Spleen (tissue), 11 donors: ENCODE measurements around the gene PEPD. TPM values are rescaled to one million over a fixed set of nuclear protein-coding genes. Genes with fewer than 3 reads are reported as not detected.
A peak's percentile ranks its signal among the peaks of the same experiment; 100 is the strongest.
"Not testable (repeated sequence)": the region's sequence is repeated elsewhere in the genome, so short reads cannot be mapped to it uniquely, and the experiment has no call there.

ENCODE experiments used
- DNase-seq: peaks from one replicate; pipeline ENCODE4 v3.0.0-alpha.2; 2020
- H3K27ac ChIP-seq, 8 donors: fragments of 200-600 bp; sonication (generic) in 7 of 8; 1 replicate in 4 of 8; 2 replicates in 4 of 8; pipeline versions ENCODE4 v1.5.0 to v1.8.0; 2016 to 2021; ENCODE audit warnings: inconsistent platforms in 4 of 8, mild to moderate bottlenecking in 4 of 8, moderate library complexity in 1 of 8
- H3K27me3 ChIP-seq, 7 donors: fragments of 200-600 bp; sonication (generic) in 6 of 7; replicated peaks in 1 of 7; 1 replicate in 4 of 7; 2 replicates in 3 of 7; pipeline versions ENCODE4 v1.5.0 to v1.8.0; 2016 to 2021; ENCODE audit warnings: inconsistent platforms in 3 of 7, mild to moderate bottlenecking in 1 of 7
- H3K36me3 ChIP-seq, 6 donors: fragments of 200-600 bp; sonication (generic) in 5 of 6; 1 replicate in 4 of 6; 2 replicates in 2 of 6; pipeline versions ENCODE4 v1.5.0 to v1.8.0; 2016 to 2021; ENCODE audit warnings: inconsistent platforms in 2 of 6
- H3K4me1 ChIP-seq, 6 donors: fragments of 200-600 bp; sonication (generic) in 5 of 6; 1 replicate in 3 of 6; 2 replicates in 3 of 6; pipeline versions ENCODE4 v1.5.0 to v1.8.0; 2016 to 2021; ENCODE audit warnings: inconsistent platforms in 3 of 6
- H3K4me3 ChIP-seq, 8 donors: fragments of 200-600 bp; sonication (generic) in 7 of 8; 1 replicate in 4 of 8; 2 replicates in 4 of 8; pipeline versions ENCODE4 v1.5.0 to v1.8.0; 2016 to 2021; ENCODE audit warnings: inconsistent platforms in 4 of 8, mild to moderate bottlenecking in 4 of 8, moderate library complexity in 2 of 8
- H3K9me3 ChIP-seq, 8 donors: fragments of 200-600 bp; sonication (generic) in 7 of 8; 1 replicate in 4 of 8; 2 replicates in 4 of 8; pipeline versions ENCODE4 v1.5.0 to v1.8.0; 2016 to 2021; ENCODE audit warnings: inconsistent platforms in 4 of 8
- CTCF ChIP-seq, 11 experiments: fragments of 200-600 bp in 7 of 11; fragments of 450-650 bp in 4 of 11; sonication (generic) in 4 of 11; IDR thresholded peaks in 8 of 11; conservative IDR thresholded peaks in 3 of 11; 1 replicate in 7 of 11; 2 replicates in 4 of 11; pipeline versions ENCODE4 v1.4.0 to v1.8.0; 2016 to 2021; ENCODE audit warnings: antibody characterized with exemption in 11 of 11, inconsistent platforms in 4 of 11, mild to moderate bottlenecking in 1 of 11
- POLR2A ChIP-seq, 3 donors: fragments of 450-650 bp; IDR thresholded peaks; one replicate each; pipeline ENCODE4 v1.5.1; 2017; ENCODE audit warnings: antibody characterized with exemption in 3 of 3, mild to moderate bottlenecking in 1 of 3
- POLR2AphosphoS5 ChIP-seq, 3 donors: sonication (generic); formaldehyde crosslinking; IDR thresholded peaks; one replicate each; pipeline ENCODE4 v1.5.1; 2017; ENCODE audit warnings: antibody characterized with exemption in 3 of 3
- WGBS, 5 donors: extraction: QIAGEN DNeasy Blood & Tissue Kit in 3 of 5; methylation state at CpG; one replicate each; pipeline versions ENCODE4 v1.1.5 to v1.1.7; 2013 to 2018; 5-methylcytosine and 5-hydroxymethylcytosine counted together
- intact Hi-C: fragments of 100-400 bp; cut with DNase I; formaldehyde crosslinking; loops from one replicate; pipeline ENCODE4 v1.15.0; 2023; ENCODE audit warnings: low total_unique reads
- polyA plus RNA-seq, 3 donors: library from polyadenylated mRNA; stranded (reverse); fragments of 200-250 nt; gene quantifications; one replicate each; pipeline ENCODE4 v1.2.1, GENCODE V29; 2013
- total RNA-seq, 7 donors: library from RNA; depleted of rRNA in 3 of 7; stranded (reverse); fragments of >200 nt in 3 of 7; fragmentation: NEBNext Ultra II Directional in 4 of 7; extraction: Animal tissue kit (Norgen Biotek cat#: 25700) in 4 of 7; gene quantifications; one replicate each; pipeline versions ENCODE4 v1.1.0 to v1.2.1, GENCODE V29; 2016 to 2021
- donor health status: healthy with polysubstance abuse.
- donor health status: DM: no; HTN: no; CAD: no; lungs with moderate emphysema.
- donor health status: DM: no; HTN: no; CAD: no.
- donor health status: Bipolar disorder and iron deficiency.
- donor health status: healthy.
- donor health status: DM: no; HTN: no; CAD: no.
- donor health status: DM: yes; HTN: yes; CAD: no.

The PEPD gene
- total and polyA plus RNA-seq, 10 donors: 38.4 to 98.3 (median 69.8) TPM

GRCh38 chr19:33556261-33556660 lies 34.7 kb upstream of the PEPD start:
- Histone ChIP-seq H3K9me3 (no peaks in the 10 kb centered on the region), H3K36me3 (no peaks in the 10 kb centered on the region), H3K4me3 (no peak overlapping the region), H3K4me1 (no peaks in the 10 kb centered on the region), H3K27ac (no peak overlapping the region), H3K27me3 (peaks cover 0 to 9% (median 0%) of the 10 kb centered on the region in 7 donors)
- 58 to 85% (median 68%) methylated on average over 2 to 4 of the region's 4 CpGs for WGBS, 5 donors
- intact Hi-C loops: no loop called here
- no peak for TF ChIP-seq CTCF (IDR thresholded peaks at IDR 0.05 in 8 of 11, conservative IDR thresholded peaks at IDR 0.05 in 3 of 11)
- TF ChIP-seq POLR2AphosphoS5 (IDR thresholded peaks at IDR 0.05): no peak
- TF ChIP-seq POLR2A (IDR thresholded peaks at IDR 0.05): no peak
- DNase-seq: no peak

- H3K4me1 ChIP-seq, H3K4me3 ChIP-seq, H3K36me3 ChIP-seq, H3K27me3 ChIP-seq, DNase-seq, H3K27ac ChIP-seq, H3K9me3 ChIP-seq, intact Hi-C loops: not testable (repeated sequence)
- 43 to 61% (median 55%) methylated on average over 4 of the region's 4 CpGs for WGBS, 5 donors
Measured at GRCh38 chr19:33555726-33556125, 34.1 kb upstream of the PEPD start.

- 86 to 89% (median 87%) methylated on average over 7 of the region's 7 CpGs for WGBS, 5 donors
- Histone ChIP-seq H3K27ac (no peak overlapping the region), H3K9me3 (no peaks in the 10 kb centered on the region), H3K4me3 (no peak overlapping the region), H3K4me1 (no peaks in the 10 kb centered on the region), H3K36me3 (no peaks in the 10 kb centered on the region), H3K27me3 (peaks cover 0 to 9% (median 0%) of the 10 kb centered on the region in 7 donors)
- DNase-seq: peak; percentile 48
- intact Hi-C loops: no loop called here
- no peak for TF ChIP-seq POLR2A (IDR thresholded peaks at IDR 0.05)
- no peak for TF ChIP-seq POLR2AphosphoS5 (IDR thresholded peaks at IDR 0.05)
- no peak for TF ChIP-seq CTCF (IDR thresholded peaks at IDR 0.05 in 8 of 11, conservative IDR thresholded peaks at IDR 0.05 in 3 of 11)
Measured at GRCh38 chr19:33554821-33555220, 33.2 kb upstream of the PEPD start.

GRCh38 chr19:33554391-33554790 lies 32.8 kb upstream of the PEPD start:
- no peaks in the 10 kb centered on the region for H3K9me3 ChIP-seq
- H3K4me3 ChIP-seq: no peak overlapping the region
- H3K4me1 ChIP-seq: no peaks in the 10 kb centered on the region
- TF ChIP-seq POLR2A (IDR thresholded peaks at IDR 0.05) (no peak), POLR2AphosphoS5 (IDR thresholded peaks at IDR 0.05) (no peak), CTCF (IDR thresholded peaks at IDR 0.05 in 8 of 11, conservative IDR thresholded peaks at IDR 0.05 in 3 of 11) (no peak)
- intact Hi-C loops: no loop called here
- no peaks in the 10 kb centered on the region for H3K36me3 ChIP-seq
- 89 to 98% (median 90%) methylated on average over 7 to 9 of the region's 9 CpGs for WGBS, 5 donors
- no peak overlapping the region for H3K27ac ChIP-seq
- DNase-seq: no peak
- H3K27me3 ChIP-seq: peaks cover 0 to 9% (median 0%) of the 10 kb centered on the region in 7 donors
